ENCODE results near the gene NATD1.

The NATD1 gene

GRCh38 chr17:21291862-21292261, 38.7 kb upstream of the NATD1 start:
- peak in 1 of 10 donors; percentile 83 for DNase-seq
- intact Hi-C loops (cut with DNase I): no loop called here

- intact Hi-C loops (cut with DNase I): no loop called here
Observed at GRCh38 chr17:21291357-21291756, 38.1 kb upstream of the NATD1 start.

GRCh38 chr17:21289902-21290571, 36.8 kb upstream of the NATD1 start:
- DNase-seq: peak in 4 of 10 donors; percentile 41 to 90 (median 69)
- intact Hi-C loops (cut with DNase I): loop anchor here (10.0 kb wide), 1 partner anchor 165 kb away; the partner anchor contains the start of gene DHRS7B

More at GRCh38 chr17:21291357-21291756, 38.1 kb upstream of the NATD1 start:
- peak in 1 of 10 donors; percentile 85 for DNase-seq

- DNase-seq: no peak
- intact Hi-C loops (cut with DNase I): loop anchor here (10.0 kb wide), 1 partner anchor 165 kb away; the partner anchor contains the start of gene DHRS7B
Observed at GRCh38 chr17:21289175-21289901, 36.1 kb upstream of the NATD1 start.

GRCh38 chr17:21288571-21289017, 35.4 kb upstream of the NATD1 start:
- DNase-seq: no peak
- intact Hi-C loops (cut with DNase I): loop anchor here (10.0 kb wide), 1 partner anchor 164 kb away; the partner anchor contains the start of gene DHRS7B

- intact Hi-C loops (cut with DNase I): loop anchor here (10.0 kb wide), 1 partner anchor 163 kb away; the partner anchor contains the start of gene DHRS7B
- peak in 9 of 10 donors; percentile 64 to 97 (median 77) for DNase-seq
Observed at GRCh38 chr17:21287703-21288449, 34.7 kb upstream of the NATD1 start.

- no peak for DNase-seq
- intact Hi-C loops (cut with DNase I): loop anchor here (10.0 kb wide), 1 partner anchor 162 kb away; the partner anchor contains the start of gene DHRS7B
Observed at GRCh38 chr17:21286909-21287702, 33.9 kb upstream of the NATD1 start.

- intact Hi-C loops (cut with DNase I): loop anchor here (10.0 kb wide), 1 partner anchor 161 kb away; the partner anchor contains the start of gene DHRS7B
- DNase-seq: peak in 3 of 10 donors; percentile 59 to 92 (median 90)
Observed at GRCh38 chr17:21286066-21286770, 33.0 kb upstream of the NATD1 start.

GRCh38 chr17:21285164-21286065, 32.2 kb upstream of the NATD1 start:
- intact Hi-C loops (cut with DNase I): loop anchor here (10.0 kb wide), 1 partner anchor 161 kb away; the partner anchor contains the start of gene DHRS7B
- peak in 2 of 10 donors; percentile 86 to 88 for DNase-seq

- intact Hi-C loops (cut with DNase I): loop anchor here (5.0 to 10.0 kb wide), 2 partner anchors 160 to 242 kb away; partner anchors contain the start of genes DHRS7B and USP22
- DNase-seq: peak; percentile 99 to 100 (median 100)
Observed at GRCh38 chr17:21284319-21285163, 31.3 kb upstream of the NATD1 start, which contains the start of gene MAP2K3. MAP2K3 (plus strand) TSS chr17:21284711; CDS start chr17:21284921, 210 bp downstream.

GRCh38 chr17:21283482-21284318, 30.5 kb upstream of the NATD1 start:
- DNase-seq: peak in 1 of 10 donors; percentile 88
- intact Hi-C loops (cut with DNase I): loop anchor here (5.0 to 10.0 kb wide), 2 partner anchors 159 to 241 kb away; partner anchors contain the start of genes DHRS7B and USP22

- no peak for DNase-seq
- intact Hi-C loops (cut with DNase I): loop anchor here (5.0 to 10.0 kb wide), 2 partner anchors 158 to 241 kb away; partner anchors contain the start of genes DHRS7B and USP22
Observed at GRCh38 chr17:21282850-21283249, 29.6 kb upstream of the NATD1 start.

GRCh38 chr17:21282231-21282630, 29.0 kb upstream of the NATD1 start:
- no peak for DNase-seq
- intact Hi-C loops (cut with DNase I): loop anchor here (5.0 to 10.0 kb wide), 2 partner anchors 157 to 240 kb away; partner anchors contain the start of genes DHRS7B and USP22

GRCh38 chr17:21280081-21280518, 26.9 kb upstream of the NATD1 start:
- peak; percentile 71 to 98 (median 89) for DNase-seq
- intact Hi-C loops (cut with DNase I): loop anchor here (2.0 to 10.0 kb wide), 3 partner anchors 155 to 238 kb away; partner anchors contain the start of genes DHRS7B and USP22

- intact Hi-C loops (cut with DNase I): loop anchor here (5.0 kb wide), 1 partner anchor 173 kb away; no protein-coding TSS in a partner anchor
- DNase-seq: peak in 1 of 10 donors; percentile 62
Observed at GRCh38 chr17:21279582-21279981, 26.4 kb upstream of the NATD1 start.

All from posterior cingulate gyrus (tissue), 11 donors.